Measurements from ENCODE around the gene INSM2. TPM values are rescaled to one million over a fixed set of nuclear protein-coding genes. Genes with fewer than 3 reads are reported as not detected.

The INSM2 gene
- total and polyA plus RNA-seq, 2 of the 4 experiments (the other 2 are of a cell fraction), result not detected

- CTCF ChIA-PET, result no interaction called here
- peaks cover 40% of the 10 kb centered on the region for H3K27me3 ChIP-seq (ENCODE audit: control insufficient read depth, insufficient read depth, low read length)
Measured at GRCh38 chr14:35531960-35532747, 1.8 kb upstream of the INSM2 start.

More at GRCh38 chr14:35531960-35532747, 1.8 kb upstream of the INSM2 start:
- H3K4ac ChIP-seq (ENCODE audit: low read depth, low read length), result no peak overlapping the region
- in situ Hi-C loops (cut with MboI; ENCODE audit: low sequenced_read_pairs), result no loop called here
- H4K20me1 ChIP-seq (ENCODE audit: insufficient read depth, low read length), result no peaks in the 10 kb centered on the region
- peaks cover 2% of the 10 kb centered on the region; the same call in 1 of the 2 replicates for H3K4me1 ChIP-seq (ENCODE audit: control insufficient read depth, insufficient read depth, low read length)
- no peak overlapping the region for H4K91ac ChIP-seq (ENCODE audit: insufficient read depth, low read depth, low read length)
- H4K5ac ChIP-seq (ENCODE audit: low read depth, low read length), result no peak overlapping the region
- no peaks in the 10 kb centered on the region for H3K9me3 ChIP-seq (ENCODE audit: control insufficient read depth, insufficient read depth, low read length)
- no peak overlapping the region for H2AK5ac ChIP-seq (ENCODE audit: low read depth, low read length)
- no peak overlapping the region for H3K56ac ChIP-seq (ENCODE audit: extremely low read depth, insufficient read depth, low read length)
- no peak overlapping the region for H3K27ac ChIP-seq (ENCODE audit: insufficient read depth, low read length)
- H2AK9ac ChIP-seq (replicated peaks; ENCODE audit: low read depth, low read length, poor library complexity), result no peak overlapping the region
- no peak overlapping the region for H2BK20ac ChIP-seq (ENCODE audit: low read depth, low read length)
- H3K36me3 ChIP-seq (ENCODE audit: control insufficient read depth, insufficient read depth, low read length), result no peaks in the 10 kb centered on the region
- H2AFZ ChIP-seq (replicated peaks; ENCODE audit: low read length, poor library complexity), result no peak overlapping the region
- no peak overlapping the region for H3K18ac ChIP-seq (ENCODE audit: low read depth, low read length)
- no peak overlapping the region for H2BK120ac ChIP-seq (ENCODE audit: low read depth, low read length)
- H3K9me1 ChIP-seq (ENCODE audit: insufficient read depth, low read length), result no peaks in the 10 kb centered on the region
- H3K4me2 ChIP-seq (ENCODE audit: low read depth, low read length), result no peak overlapping the region
- H2BK15ac ChIP-seq (ENCODE audit: low read depth, low read length), result no peak overlapping the region
- no peak overlapping the region for H3K23ac ChIP-seq (ENCODE audit: low read depth, low read length)
- no peaks in the 10 kb centered on the region for H3K79me1 ChIP-seq (ENCODE audit: low read depth in 1 of 2, low read length in 2 of 2)
- intact Hi-C loops (cut with micrococcal nuclease), result loop anchor here (5.0 kb wide), 1 partner anchor 155 kb away; no protein-coding TSS in a partner anchor
- DNase-seq (no peak), ATAC-seq (ENCODE audit: low read depth) (no peak)
- no TSS peak for BruUV-seq (replicated peaks)
- H3K9ac ChIP-seq (ENCODE audit: low read depth, low read length), result no peak overlapping the region
- no peak overlapping the region for H4K8ac ChIP-seq (ENCODE audit: low read depth in 2 of 2, low read length in 2 of 2)
- dilution Hi-C loops (cut with HindIII; ENCODE audit: low sequenced_read_pairs, unreplicated experiment), result no loop called here
- no peak overlapping the region for H3K14ac ChIP-seq (replicated peaks; ENCODE audit: low read depth, low read length)
- POLR2A ChIA-PET (ENCODE audit: unreplicated experiment), result interaction anchor here (0.6 kb wide), 1 partner anchor 13 kb away, joined by 3 read pairs; no protein-coding TSS in a partner anchor
- WGBS, 2 experiments (ENCODE audit: extremely low coverage in 2 of 2, insufficient read length in 1 of 2), result no CpG with 5 or more reads among the region's 1 CpG
- no peak for TF ChIP-seq SMC3 (IDR thresholded peaks at IDR 0.05; ENCODE audit: low read depth, low read length)
- TF ChIP-seq USF2 (IDR thresholded peaks at IDR 0.05; ENCODE audit: low read depth, low read length), result no peak
- no peak for TF ChIP-seq MXI1 (IDR thresholded peaks at IDR 0.05; ENCODE audit: borderline replicate concordance, low read depth, low read length)
- TF ChIP-seq MAFK (IDR thresholded peaks at IDR 0.05; ENCODE audit: low read depth, low read length), result no peak
- no peak for TF ChIP-seq FOS (IDR thresholded peaks at IDR 0.05; ENCODE audit: low read depth, low read length)
- TF ChIP-seq CTCF (conservative IDR thresholded peaks at IDR 0.05; ENCODE audit: low read depth, low read length), result no peak
- no peak for TF ChIP-seq RCOR1 (IDR thresholded peaks at IDR 0.05; ENCODE audit: insufficient replicate concordance, low read length)
- no peak for TF ChIP-seq NFE2L2 (IDR thresholded peaks at IDR 0.05; ENCODE audit: low read depth, low read length)
- no peak for TF ChIP-seq RAD21 (IDR thresholded peaks at IDR 0.05; ENCODE audit: low read length)
- TF ChIP-seq ELK1 (IDR thresholded peaks at IDR 0.05; ENCODE audit: borderline replicate concordance, low read depth, low read length), result no peak
- TF ChIP-seq CEBPB (IDR thresholded peaks at IDR 0.05; ENCODE audit: low read depth, low read length), result no peak
- TF ChIP-seq POLR2A (IDR thresholded peaks at IDR 0.05; ENCODE audit: low read depth, low read length), result no peak
- TF ChIP-seq MAZ (IDR thresholded peaks at IDR 0.05; ENCODE audit: borderline replicate concordance, low read depth, low read length), result no peak
- TF ChIP-seq BHLHE40 (IDR thresholded peaks at IDR 0.05; ENCODE audit: low read depth, low read length), result no peak
- no peak overlapping the region for H2BK5ac ChIP-seq (ENCODE audit: low read depth, low read length, poor library complexity, severe bottlenecking)
- no peak overlapping the region for H3K4me3 ChIP-seq (ENCODE audit: insufficient read depth, low read depth, low read length)
